NCI-H2081 (cell line): ENCODE results near the gene NOM1.

Experiments used
- DNase-seq, 2 experiments: peaks; one replicate each; lab custom pipeline; 2025; lab: John Stamatoyannopoulos, UW

Gene NOM1

DNA sequence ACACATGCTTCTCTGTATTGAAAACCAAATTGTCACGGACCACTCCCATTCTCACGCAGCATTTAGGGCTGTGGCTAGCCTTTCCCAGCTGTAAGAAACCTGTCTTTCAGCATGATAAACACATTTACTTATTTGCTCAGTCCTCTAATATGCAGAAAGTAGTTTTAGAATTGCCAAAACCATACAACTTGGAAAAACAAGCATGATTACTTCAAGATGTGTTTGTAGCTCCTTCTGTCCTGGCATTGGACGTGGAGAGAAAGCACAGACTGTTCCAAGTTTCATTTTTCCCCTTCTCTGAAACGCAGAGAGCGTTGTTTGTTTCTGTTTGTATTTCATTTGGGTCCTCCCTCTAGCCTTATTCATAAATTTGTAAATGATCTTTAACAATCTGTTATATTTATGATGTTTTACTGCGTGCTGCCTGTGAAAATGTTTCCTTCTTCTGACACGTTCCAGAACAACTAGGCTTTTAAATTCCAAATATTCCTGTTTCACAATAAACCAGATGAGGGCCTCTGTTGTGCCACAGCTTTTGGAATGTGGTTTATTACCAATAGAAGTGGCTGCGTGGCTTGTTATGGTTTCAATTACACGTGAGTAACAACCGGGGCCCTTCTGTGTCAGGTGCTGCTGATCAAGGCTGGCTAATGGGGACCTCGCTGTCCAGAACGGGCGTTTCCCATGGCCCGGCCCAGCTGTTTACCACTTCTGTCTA lies 34.8 kb downstream of the NOM1 start:
- DNase-seq: no peak

DNA sequence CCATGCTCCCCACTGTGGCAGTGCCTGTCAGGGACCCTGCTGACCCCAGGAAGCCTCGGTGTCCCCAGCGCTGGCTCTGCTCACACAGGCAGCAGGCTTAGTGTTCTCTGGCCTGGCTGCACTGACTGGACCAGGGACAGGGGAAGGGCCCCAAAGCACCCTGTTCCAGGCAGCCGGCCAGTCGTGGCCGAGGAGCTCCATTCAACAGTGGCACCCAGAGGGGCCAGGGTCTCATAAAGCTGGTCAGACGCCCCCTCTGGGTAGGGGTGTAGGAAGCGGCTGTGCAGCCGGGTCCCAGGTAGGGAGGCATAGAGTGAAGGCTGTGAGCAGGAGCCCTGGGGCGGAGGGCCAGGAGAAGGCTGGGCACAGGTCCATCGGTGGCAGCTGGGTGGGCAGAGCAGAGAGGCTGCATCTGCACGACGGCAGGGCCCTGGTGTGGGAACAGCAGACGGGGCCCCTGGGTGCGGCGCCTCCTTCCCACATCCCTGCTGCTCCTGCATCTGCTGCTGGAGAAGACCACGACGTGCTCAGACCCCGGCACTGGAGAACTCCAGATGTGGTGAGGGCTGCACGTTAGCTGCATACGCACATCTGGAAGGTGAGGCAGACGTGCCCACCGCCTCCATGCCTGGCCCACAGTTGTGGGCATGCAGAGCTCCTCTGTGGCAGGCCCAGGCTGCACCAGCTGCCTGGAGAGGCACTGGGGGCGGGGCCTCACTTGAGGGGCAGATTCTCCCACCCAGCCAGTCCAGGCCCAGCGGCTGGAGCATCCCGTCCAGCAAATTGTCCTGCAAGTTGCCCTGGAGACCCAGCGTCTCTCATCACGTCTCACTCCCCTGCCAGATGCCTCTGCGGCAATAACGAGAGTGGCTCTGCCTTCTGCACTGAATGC lies 35.8 kb downstream of the NOM1 start:
- no peak for DNase-seq

DNA sequence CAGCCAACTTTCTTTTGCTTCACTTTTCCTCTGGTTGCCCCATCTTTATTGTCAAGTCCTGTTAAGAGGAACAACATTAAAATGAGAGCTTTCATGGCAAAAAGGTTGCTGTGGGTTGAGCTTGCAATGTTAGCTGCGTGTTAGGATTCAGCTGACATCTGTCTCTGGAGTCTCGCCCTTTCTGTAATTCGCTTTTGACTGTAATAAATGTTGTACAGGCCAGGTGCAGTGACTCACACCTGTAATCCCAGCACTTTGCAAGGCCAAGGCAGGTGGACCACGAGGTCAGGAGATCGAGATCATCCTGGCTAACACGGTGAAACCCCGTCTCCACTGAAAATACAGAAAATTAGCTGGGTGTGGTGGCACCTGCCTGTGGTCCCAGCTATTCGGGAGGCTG lies 36.9 kb downstream of the NOM1 start:
- DNase-seq: no peak

DNA sequence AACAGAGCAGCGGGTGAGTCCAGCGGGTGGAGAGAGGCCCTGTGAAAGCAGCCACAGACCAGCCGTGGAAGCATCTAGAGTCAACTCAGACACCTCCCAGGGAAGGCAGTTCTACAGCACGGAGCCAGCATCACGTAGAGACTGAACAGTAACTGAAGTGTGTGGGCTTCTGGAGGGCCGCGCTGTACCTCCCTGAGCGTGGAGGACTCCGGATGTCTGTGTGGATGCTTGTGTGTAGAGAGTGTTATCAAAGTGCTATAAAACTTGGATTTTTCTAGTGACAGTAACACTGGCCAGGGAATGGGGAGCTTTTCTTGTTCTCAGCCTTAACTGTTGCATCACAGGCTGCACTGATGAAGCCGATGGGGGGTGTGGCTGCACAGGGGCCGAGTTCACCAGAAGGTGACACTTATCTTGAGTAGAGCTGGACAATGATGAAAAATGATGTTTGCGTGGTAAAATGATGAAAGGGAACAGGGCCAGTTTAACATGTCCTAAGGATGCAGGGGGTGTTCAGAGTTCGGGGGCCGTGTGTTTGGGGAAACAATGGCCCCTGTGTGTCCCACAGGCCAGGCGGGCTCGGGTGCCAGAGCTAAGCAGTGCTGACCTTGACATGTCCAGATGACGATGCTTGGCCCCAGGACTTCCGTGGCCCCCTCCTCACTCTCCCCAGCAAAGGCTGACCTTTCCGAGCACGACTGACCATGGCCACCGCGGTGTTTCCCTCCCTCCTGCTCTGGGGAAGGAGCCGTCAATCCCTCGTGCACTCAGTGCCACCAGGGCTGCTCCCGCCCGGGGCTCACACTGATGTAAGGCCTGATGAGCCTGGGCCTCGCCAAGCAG lies 39.1 kb downstream of the NOM1 start:
- no peak for DNase-seq

DNA sequence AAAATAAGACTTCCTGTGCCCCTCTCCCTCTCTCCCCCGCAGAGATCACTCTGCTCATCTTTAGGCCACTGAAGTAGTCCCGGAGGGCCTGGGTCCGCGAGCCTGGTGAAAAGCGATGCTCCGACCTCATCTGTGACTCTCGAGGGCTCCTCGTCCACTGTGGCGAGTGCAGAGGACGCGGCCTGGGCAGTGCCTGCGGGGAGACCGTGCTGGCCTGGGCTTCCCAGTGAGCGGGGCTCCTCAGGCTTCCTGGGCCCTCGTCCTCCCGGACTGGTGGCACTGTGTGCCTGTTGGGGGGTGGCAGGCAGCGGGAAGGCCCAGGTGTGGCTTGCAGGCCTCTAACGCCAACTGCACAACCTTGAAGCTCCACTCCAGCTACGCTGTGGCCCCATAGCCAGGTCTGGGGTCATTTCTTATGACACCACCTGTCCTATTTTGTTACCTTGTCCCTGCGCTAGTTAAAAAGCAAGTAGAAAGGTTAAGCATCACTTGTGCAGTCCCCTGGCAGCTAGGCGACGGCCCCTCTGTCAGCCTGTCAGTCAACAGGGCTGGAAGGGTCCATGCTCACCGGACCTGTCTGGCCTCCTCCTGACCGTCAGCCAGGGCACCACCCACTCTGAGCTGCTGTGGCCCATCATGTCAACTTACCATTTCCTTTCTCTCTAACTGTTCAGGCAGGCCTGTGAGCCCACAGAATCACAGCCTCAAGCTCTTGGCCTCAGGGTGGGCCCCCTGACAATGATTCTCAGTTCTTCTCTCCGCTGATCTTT lies 40.4 kb downstream of the NOM1 start:
- no peak for DNase-seq

DNA sequence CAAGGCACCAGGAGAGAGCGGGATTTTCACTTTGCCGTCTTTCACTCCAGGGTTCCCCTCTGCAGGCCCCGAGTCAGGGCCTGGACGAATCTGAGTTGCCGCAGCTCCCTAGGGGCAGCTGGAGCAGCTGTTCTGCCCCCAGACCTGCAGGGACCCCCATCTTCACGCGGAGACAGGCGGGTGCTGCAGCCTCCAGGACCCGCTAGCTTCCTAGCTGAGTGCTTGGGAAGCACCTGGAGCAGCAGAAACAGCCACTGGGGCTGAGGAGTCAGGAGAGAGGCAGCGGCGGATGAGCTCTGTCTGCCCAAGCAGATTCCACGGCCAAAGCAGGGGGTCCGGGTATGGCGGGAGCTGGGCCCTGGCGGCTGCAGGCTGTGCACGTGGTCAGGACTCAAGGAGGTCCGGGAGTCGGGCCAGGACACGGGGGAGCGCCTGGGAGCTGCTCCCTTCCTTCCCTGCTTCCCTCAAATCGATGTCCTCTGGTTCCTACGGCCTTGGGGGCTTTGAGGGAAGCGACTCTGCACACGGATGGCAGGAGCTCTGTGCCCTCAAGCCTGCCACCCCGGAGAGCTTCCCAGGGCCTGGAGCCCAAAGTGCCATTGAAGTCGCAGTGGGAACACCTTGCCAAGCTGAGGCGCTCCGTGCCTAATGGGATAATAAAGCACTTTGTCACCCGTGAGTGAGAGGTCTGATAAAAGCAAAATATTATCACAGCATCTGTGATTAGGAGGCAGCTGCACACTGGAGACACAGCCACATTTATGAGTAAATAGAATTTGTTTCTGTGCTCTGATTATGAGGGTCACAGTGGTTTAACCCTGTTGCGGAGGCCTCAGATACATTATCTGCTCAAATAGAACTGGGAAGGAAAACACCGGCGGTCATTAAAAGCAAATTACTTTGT lies 43.8 kb downstream of the NOM1 start:
- peak; percentile 46 to 80 for DNase-seq

DNA sequence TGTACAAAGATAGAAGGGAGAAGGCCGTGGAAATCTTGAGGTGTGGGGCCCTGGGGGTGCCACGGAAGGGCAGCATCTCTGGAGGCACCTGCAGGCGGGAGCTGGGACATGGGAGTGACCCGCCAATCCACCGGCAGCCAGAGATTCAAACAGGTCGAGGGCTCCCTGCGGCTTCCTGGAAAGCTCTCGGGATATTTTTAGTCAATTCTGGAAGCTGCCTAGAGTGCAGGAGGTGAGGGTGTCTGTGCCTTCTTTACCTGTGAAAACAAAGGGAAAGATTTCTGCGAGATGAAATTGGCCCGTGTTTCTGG lies 44.4 kb downstream of the NOM1 start:
- DNase-seq: peak in 1 of 2 experiments; percentile 71

DNA sequence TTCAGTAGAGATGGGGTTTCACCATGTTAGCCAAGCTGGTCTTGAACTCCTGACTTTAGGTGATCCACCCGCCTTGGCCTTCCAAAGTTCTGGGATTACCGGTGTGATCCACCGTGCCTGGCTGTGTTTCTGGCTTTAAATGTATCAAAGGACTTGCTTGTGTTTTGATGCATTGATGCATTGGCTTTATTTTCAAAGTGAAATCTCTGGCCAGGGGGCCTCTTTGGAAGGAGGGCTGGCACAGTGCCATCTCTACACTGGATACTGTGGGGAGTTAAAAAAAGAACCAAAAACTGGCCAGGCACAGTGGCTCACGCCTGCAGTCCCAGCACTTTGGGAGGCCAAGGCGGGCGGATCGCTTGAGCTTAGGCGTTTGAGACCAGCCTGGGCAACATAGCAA lies 44.9 kb downstream of the NOM1 start:
- no peak for DNase-seq

DNA sequence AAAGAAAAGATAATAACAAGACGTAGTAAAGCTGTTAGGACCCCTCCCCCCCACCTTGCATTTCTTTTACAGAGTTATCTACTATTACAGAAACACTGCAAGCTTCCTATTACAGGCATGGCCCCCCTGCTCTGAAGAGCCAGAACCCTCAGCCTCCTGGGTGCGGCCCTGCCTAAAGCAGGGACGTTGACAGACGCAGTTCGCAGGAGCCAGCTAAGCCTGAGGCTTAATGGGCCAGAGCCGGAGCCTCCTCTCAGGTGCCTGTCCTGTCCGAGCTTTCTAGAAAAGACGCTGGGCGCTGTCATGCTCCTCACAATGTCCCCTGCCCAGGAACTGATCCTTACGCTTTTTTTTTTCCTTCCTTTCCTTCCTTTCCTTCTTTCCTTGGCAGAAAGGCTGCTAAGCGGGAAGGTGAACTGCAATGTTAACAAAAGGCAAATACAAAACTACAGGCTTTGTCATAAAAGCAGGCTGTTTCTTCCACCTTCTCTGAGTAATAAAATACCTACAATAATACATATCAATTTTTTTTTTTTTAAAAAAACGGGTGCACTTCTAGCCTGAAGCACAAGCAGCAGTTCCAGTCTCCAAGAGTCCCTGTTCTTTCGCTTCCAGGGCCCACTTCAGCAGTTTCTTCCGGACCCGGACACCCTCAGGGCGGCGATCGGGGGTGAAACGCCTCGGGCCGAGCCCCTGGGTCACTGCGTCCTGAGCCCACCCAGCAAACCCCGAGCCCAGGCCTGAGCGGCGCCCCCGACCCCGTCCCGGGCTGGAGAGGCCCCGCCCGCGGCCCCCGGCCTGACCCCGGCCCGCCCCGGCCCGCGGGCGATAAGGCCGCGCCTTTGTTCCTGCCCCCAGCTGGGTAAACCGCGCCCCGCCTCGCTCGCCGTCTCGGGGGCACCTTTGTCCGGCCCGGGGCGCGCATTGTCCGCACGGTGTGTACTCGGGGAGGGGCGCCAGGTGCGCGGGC lies 49.8 kb downstream of the NOM1 start:
- DNase-seq: peak in 1 of 2 experiments; percentile 13

DNA sequence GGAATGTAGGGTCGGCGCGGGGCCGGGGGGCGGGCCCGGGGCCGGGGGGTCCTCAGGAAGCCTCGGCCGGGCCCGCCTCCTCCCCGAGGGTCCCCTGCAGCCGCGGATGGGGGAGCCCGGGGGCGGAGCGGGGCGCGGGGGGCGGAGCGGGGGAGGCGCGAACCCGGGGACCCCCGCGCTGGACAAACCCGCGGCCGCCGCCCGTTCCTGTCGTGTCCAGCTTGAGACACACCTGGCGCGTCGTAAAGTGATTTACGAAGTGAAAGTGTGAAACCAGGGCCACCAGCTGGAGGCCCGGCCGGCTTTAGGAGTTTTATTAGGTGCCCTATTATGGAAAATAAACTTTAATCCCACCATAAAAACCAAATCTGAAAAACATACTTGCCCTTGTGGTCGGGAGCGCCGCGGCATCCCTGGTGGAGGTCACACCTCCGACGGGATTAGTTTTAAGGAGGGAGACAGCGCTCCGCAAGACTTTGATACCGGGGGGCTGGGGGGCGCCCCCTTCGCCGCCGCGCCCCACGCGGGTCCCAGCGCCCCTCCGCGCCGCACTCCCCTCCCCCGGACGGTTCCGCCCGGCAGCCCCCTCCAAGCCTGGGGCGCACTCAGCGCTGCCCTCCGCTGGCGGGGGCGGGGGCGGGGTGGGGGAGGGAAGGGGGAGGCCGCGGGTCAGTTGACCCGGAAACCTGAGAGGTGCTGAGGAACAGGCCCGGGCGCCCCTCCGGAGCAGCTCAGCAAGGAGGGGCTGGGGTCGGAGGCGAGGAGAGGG lies 50.6 kb downstream of the NOM1 start:
- DNase-seq: no peak

DNA sequence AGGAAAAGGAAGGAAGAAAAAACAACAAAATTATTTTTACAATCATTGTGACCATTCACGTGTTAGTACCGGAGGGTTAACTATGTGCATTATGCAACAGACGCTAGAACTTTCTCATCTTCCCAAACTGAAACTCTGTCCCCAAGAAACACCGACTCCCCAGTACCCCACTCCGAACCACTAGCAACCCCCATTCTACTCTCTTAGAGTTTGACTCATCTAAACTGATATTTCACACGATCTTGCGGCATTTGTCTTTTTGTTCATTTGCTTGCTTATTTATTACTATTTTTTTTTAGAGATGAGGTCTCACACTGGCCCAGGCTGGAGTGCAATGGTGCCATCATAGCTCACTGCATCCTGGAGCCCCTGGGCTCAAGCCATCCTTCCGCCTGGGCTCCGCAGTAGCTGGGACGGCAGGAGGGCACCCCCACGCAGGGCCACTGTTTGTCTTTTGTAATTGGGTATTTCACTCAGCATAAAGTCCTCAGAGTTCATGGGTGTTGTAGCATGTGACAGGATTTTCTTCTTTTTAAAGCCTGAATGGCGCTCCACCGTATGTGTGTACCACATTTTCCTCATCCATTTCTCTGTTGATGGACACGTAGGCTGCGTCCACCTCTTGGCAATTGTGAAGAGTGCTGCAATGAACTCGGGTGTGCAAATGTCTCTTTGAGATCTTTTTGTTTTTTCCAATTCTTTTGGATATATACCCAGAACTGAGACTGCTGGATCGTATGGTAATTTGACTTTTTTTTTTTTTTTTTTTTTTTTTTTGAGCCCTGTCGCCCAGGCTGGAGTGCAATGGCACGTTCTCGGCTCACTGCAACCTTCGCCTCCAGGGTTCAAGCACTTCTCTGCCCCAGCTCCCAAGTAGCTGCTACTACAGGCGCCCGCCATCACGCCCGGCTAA lies 51.5 kb downstream of the NOM1 start:
- no peak for DNase-seq

DNA sequence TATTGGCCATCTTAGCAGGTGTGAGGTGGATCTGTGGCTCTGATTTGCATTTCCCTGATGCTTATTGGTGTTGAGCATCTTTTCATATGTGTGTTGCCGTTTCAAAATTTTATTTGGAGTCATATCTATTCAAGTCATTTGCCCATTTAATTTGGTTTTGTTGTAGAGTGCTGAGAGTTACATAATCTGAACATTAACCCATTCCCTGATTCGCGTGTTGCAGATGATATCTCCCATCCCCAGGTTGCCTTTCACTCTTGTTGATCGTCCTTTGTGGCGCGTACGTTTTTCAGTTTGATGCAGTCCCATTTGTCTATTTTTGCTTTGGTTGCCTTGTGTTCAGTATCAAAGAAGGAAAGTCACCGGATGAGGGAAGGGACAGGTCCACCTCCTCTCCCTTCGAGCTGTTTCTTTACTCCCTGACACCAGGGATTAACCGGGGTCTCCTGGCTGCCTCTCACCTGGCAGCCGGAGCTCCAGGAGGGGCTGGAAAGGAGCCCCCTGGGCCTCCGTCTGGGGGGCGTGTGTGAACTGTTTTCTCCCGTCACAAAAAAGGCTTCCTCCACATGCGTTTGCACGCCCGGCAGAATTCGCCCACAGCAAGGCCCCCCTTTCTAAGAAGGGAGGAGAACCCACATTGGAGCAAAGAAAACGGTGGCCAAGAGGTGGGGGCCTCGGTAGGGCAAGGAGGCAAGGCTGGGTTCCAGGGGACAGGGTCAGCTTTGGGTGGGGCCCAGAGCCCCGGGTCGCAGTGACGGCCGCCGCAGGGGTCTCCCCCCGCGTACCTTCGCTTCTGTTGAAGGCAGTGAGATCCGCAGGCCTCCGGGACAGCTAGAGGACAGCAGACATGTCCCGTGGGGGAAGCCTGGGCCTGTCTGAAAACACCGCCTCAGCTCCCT lies 52.7 kb downstream of the NOM1 start:
- no peak for DNase-seq

DNA sequence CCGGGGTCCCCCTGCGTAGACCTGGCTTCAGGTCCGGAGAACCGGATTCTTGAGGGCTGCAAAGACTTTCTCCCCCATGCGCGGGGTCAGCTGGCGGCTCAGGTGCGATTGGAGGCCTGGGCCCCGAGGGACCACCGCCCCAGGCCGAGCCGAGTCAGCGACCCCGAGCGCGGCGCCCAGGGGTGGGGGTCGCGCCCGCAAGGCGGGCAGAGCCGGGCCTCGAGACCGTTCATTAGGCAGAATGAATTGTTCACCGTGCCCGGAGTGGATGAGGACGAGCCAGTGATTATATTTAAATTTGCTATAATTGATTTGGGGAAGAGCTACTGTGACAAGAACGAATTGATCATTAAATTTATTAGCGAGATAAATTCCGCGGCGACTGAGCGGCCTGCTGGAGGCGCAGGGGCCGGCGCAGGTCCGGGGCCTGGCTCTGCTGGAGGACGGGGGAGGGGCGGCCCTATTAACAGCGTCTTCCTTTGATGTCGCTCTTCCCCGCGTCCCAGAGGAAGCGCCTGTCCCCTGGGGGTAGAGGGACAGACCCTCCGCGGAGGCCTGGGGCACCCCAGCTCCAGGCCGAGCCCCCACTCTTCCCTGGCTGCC lies 53.4 kb downstream of the NOM1 start:
- DNase-seq: no peak

DNA sequence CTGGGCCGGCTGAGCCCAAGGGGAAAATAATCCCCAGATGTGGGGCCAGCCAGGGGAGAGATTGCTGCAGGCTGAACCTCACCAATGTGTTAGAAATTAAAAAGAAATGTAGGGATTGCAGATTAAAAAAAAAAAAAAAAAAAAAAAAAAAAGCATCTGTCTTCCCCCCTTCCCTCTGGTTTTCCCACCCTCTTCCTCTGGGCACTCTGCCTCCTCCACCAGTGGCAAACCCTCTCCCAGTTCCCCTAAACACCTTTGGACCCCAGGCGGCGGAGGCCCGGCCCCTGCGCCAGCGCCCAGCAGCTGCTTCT lies 53.9 kb downstream of the NOM1 start:
- no peak for DNase-seq

DNA sequence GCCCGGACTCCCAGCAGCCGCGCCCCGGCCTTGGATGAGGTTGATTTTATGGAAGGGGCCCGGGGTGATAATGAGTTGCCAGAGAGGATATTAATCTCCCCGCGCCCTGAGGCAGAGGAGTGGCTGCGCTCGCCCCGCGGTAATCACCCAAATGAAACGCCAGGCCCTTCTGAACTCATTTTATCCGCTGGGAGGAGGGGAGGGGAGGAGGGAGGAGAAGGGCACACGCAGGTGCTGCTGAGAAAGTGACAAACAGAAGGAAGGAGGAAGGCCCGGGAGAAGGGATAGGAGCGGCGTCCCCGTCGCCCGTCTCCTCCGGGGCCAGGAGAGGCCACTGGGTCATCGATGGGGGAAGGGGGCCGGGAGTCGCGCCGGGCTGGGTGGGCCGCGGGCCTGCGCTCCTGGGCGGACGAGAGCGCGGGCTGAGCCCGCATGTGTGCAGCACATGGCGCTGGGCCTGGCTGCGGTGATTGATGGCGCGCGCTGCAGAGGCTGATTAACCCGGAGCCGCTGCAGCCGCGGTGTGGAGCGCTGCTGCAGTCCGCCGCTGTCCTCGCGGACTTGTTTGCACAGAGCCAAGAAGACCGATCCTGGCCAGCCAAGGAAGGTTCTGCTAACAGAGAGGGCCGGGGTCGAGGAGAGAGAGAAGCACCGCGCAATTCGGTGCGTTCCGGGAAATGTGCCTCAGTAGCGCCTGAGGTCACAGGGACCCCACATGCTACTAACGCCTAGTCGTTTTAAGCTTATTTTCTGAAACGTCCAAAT lies 54.4 kb downstream of the NOM1 start:
- DNase-seq: no peak
